RWPE2 (cell line): ENCODE measurements around the gene CLP1.
A peak's percentile ranks its signal among the peaks of the same experiment; 100 is the strongest.

Experiments used
- ATAC-seq: fragments of 200-7000 bp; cut with Tn5 transposase; 3 replicates; pipeline ENCODE4 v1.9.1; 2021; ENCODE audit warnings: low read depth
- DNase-seq: peaks from one replicate; pipeline ENCODE4 v3.0.0-alpha.2; 2020; ENCODE audit warnings: low spot score
- H3K27ac ChIP-seq: fragments of 450-650 bp; 2 replicates; pipeline ENCODE4 v1.5.1; 2017; ENCODE audit warnings: mild to moderate bottlenecking; ENCODE audit not compliant: poor library complexity, severe bottlenecking
- H3K27me3 ChIP-seq: fragments of 250-450 bp; sonication (Bioruptor Pico); 2 replicates; pipeline ENCODE4 v1.5.1; 2021; ENCODE audit warnings: mild to moderate bottlenecking, moderate library complexity; ENCODE audit not compliant: insufficient read depth, poor library complexity, severe bottlenecking
- H3K36me3 ChIP-seq: fragments of 250-450 bp; sonication (Bioruptor Pico); 2 replicates; pipeline ENCODE4 v1.5.1; 2020; ENCODE audit warnings: low read depth, mild to moderate bottlenecking, moderate library complexity
- H3K4me1 ChIP-seq: fragments of 250-450 bp; sonication (Bioruptor Pico); 2 replicates; pipeline ENCODE4 v1.5.1; 2021; ENCODE audit warnings: mild to moderate bottlenecking, moderate library complexity; ENCODE audit not compliant: insufficient read depth, poor library complexity, severe bottlenecking
- H3K4me3 ChIP-seq: fragments of 250-450 bp; sonication (Bioruptor Pico); 2 replicates; pipeline ENCODE4 v1.5.1; 2021; ENCODE audit warnings: mild to moderate bottlenecking, moderate library complexity; ENCODE audit not compliant: severe bottlenecking
- H3K9me3 ChIP-seq: fragments of 250-450 bp; sonication (Bioruptor Pico); 2 replicates; pipeline ENCODE4 v1.5.1; 2021; ENCODE audit warnings: mild to moderate bottlenecking, moderate library complexity; ENCODE audit not compliant: severe bottlenecking
- CTCF ChIP-seq: fragments of 450-650 bp; IDR thresholded peaks from one replicate; pipeline ENCODE4 v1.5.1; 2017; ENCODE audit warnings: mild to moderate bottlenecking, moderate library complexity; ENCODE audit not compliant: poor library complexity, severe bottlenecking

The CLP1 gene

GRCh38 chr11:57667117-57667735 is 9.7 kb downstream of the CLP1 start:
- no peak for TF ChIP-seq CTCF
- Histone ChIP-seq H3K4me1 (peaks cover 16% of the 10 kb centered on the region), H3K27me3 (no peaks in the 10 kb centered on the region), H3K9me3 (no peaks in the 10 kb centered on the region), H3K36me3 (peaks cover 18% of the 10 kb centered on the region), H3K27ac (peak overlapping the region; percentile 90), H3K4me3 (peak overlapping the region; percentile 83)
- DNase-seq = peak; percentile 98
- peak; percentile 63 for ATAC-seq

- H3K9me3 ChIP-seq = no peaks in the 10 kb centered on the region
- peak; percentile 36 for TF ChIP-seq CTCF
- DNase-seq (peak; percentile 99), ATAC-seq (peak; percentile 92)
- peak within 1 kb of the TSS; percentile 90 for H3K27ac ChIP-seq
- peak within 1 kb of the TSS; percentile 83 for H3K4me3 ChIP-seq
- H3K4me1 ChIP-seq = peaks cover 16% of the 10 kb centered on the region
- H3K27me3 ChIP-seq = no peaks in the 10 kb centered on the region
- H3K36me3 ChIP-seq = peaks cover 21% of the 10 kb centered on the region
Observed at GRCh38 chr11:57667736-57668433, 10.3 kb downstream of the CLP1 start, which contains the start of gene ZDHHC5. Gene ZDHHC5 (plus strand): TSS chr11:57668114. CDS start chr11:57673091, 4,977 bp downstream.

GRCh38 chr11:57668434-57668782 is 10.8 kb downstream of the CLP1 start:
- Histone ChIP-seq H3K27ac (peak overlapping the region; percentile 90), H3K4me1 (peaks cover 16% of the 10 kb centered on the region)

GRCh38 chr11:57674251-57674650 is 16.7 kb downstream of the CLP1 start:
- Histone ChIP-seq H3K9me3 (no peaks in the 10 kb centered on the region), H3K36me3 (peaks cover 63% of the 10 kb centered on the region), H3K4me3 (no peak overlapping the region), H3K4me1 (peaks cover 13% of the 10 kb centered on the region), H3K27ac (no peak overlapping the region), H3K27me3 (no peaks in the 10 kb centered on the region)
- no peak for TF ChIP-seq CTCF
- ATAC-seq (no peak), DNase-seq (no peak)

More at GRCh38 chr11:57668434-57668782, 10.8 kb downstream of the CLP1 start:
- H3K4me3 ChIP-seq = peak overlapping the region; percentile 83
- H3K27me3 ChIP-seq = no peaks in the 10 kb centered on the region
- no peak for TF ChIP-seq CTCF
- DNase-seq (no peak), ATAC-seq (peak; percentile 10; the same call in 1 of the 3 replicates)
- no peaks in the 10 kb centered on the region for H3K9me3 ChIP-seq
- peaks cover 26% of the 10 kb centered on the region for H3K36me3 ChIP-seq
